Brain microvascular endothelial cell (primary cell): ENCODE data around the gene PAX2.

Source experiments
- DNase-seq: peaks from one replicate; pipeline ENCODE4 v3.0.0-alpha.2; 2020
- H3K27ac ChIP-seq: fragments of 250-450 bp; sonication (Bioruptor Pico); 2 replicates; pipeline ENCODE4 v1.5.1; 2020; ENCODE audit warnings: mild to moderate bottlenecking, moderate library complexity
- H3K27me3 ChIP-seq: fragments of 250-450 bp; sonication (Bioruptor Pico); replicated peaks from 2 replicates; pipeline ENCODE4 v1.5.1; 2020; ENCODE audit warnings: mild to moderate bottlenecking
- H3K36me3 ChIP-seq: fragments of 250-450 bp; sonication (Bioruptor Pico); replicated peaks from 2 replicates; pipeline ENCODE4 v1.5.1; 2020; ENCODE audit warnings: mild to moderate bottlenecking
- H3K4me3 ChIP-seq: 2 replicates; pipeline ENCODE4 v1.5.1; 2011; ENCODE audit warnings: low read depth, mild to moderate bottlenecking, control low read depth, low read length, moderate library complexity
- in situ Hi-C: cut with HindIII; loops from 2 replicates; pipeline ENCODE4 v1.10.0; 2017; ENCODE audit warnings: low sequenced_read_pairs, low pct_ligation_motif_present
- TF ChIP-seq, protein P1 (sequence below): IDR thresholded peaks from 2 replicates; pipeline ENCODE4 v1.5.1; 2011; ENCODE audit warnings: low read depth, mild to moderate bottlenecking, moderate library complexity, low read length, control low read depth, inconsistent platforms; ENCODE audit errors: missing control alignments

PAX2 gene

DNA sequence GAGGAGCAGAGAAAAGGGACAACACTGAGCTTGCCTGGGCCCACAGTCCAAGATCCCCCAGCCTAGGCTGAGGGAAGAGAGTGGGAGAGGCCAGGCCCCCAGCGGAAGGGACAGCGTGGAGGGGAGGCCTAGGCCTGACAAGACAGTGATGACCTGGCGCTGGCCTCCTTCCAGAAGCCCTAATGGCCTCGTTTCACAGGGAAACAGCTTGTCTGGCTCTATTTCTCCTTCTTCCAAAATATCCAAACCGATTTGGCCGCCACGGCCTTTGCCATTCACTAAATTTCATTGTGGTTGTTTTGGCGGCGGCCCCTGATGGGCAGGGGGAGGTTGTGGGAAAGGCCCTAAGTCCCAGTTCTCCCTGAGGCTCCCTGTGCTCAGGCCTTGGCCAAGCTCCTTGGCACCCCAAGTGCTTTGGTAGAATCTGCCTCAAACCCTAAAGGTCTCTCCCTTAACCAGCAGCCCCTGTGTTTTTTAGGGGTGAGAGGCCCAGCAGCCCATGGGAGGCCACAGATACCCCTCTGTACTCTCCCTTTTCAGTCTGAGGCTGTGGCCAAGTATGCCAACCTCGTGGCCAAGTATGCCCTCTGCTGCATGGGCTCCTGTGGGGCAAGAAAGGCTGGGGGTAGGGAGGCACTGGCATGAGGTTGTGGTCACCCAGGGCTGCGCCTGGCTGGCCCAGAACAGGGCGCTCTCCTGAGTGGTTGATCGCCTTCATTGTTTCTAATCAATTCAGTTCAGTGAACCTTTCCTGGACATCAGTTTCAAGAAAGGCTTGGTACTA is 37.3 kb downstream of the PAX2 start:
- Histone ChIP-seq H3K27me3 (peaks cover 8% of the 10 kb centered on the region), H3K27ac (no peak overlapping the region), H3K36me3 (no peaks in the 10 kb centered on the region), H3K4me3 (no peak overlapping the region)
- TF ChIP-seq, protein P1, sequence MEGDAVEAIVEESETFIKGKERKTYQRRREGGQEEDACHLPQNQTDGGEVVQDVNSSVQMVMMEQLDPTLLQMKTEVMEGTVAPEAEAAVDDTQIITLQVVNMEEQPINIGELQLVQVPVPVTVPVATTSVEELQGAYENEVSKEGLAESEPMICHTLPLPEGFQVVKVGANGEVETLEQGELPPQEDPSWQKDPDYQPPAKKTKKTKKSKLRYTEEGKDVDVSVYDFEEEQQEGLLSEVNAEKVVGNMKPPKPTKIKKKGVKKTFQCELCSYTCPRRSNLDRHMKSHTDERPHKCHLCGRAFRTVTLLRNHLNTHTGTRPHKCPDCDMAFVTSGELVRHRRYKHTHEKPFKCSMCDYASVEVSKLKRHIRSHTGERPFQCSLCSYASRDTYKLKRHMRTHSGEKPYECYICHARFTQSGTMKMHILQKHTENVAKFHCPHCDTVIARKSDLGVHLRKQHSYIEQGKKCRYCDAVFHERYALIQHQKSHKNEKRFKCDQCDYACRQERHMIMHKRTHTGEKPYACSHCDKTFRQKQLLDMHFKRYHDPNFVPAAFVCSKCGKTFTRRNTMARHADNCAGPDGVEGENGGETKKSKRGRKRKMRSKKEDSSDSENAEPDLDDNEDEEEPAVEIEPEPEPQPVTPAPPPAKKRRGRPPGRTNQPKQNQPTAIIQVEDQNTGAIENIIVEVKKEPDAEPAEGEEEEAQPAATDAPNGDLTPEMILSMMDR = no peak
- no peak for DNase-seq
- in situ Hi-C loops = no loop called here

DNA sequence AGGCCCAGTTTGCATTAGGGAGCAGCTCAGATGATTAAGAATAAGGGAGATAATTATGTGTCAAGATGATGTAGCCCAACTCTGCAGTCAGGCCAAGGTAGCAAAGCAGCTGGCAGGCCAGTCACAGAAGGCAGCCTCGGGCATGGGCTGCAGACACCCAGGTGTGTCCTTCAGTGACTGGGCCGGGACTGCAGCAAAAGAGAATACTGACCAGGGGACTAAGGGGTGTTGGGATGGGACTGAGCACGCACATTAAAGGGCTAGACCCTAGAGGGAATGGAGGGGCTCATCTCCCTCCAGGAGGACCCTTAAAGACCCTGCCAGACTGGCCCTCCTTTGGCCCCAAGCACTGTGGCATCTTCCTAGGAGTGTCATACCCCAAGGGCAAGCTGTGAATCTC is 38.7 kb downstream of the PAX2 start:
- TF ChIP-seq, protein P1 = no peak
- no peak overlapping the region for H3K27ac ChIP-seq
- peaks cover 15% of the 10 kb centered on the region for H3K27me3 ChIP-seq
- H3K36me3 ChIP-seq = no peaks in the 10 kb centered on the region
- no peak for DNase-seq
- no peak overlapping the region for H3K4me3 ChIP-seq
- in situ Hi-C loops = no loop called here

DNA sequence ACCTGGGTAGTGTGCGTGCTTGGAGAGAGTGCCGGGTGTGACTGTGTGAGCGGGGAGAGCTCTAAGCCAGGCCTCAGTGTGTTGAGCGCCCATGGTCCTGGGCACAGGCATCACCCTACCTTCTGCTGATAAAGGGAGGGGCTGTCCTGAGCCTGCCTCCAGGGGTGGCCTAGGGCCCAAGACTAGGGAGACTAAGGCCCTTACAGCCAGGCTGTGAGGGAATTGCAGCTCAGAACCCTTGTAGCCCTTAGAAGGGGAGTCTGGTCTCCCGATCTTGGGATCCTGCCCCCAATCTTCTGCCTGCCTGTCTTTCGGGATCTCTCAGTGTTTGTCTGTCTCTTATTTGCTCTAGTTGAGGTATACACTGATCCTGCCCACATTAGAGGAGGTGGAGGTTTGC is 41.2 kb downstream of the PAX2 start:
- no peaks in the 10 kb centered on the region for H3K36me3 ChIP-seq
- no peak overlapping the region for H3K4me3 ChIP-seq
- H3K27ac ChIP-seq = no peak overlapping the region
- H3K27me3 ChIP-seq = peaks cover 19% of the 10 kb centered on the region
- TF ChIP-seq, protein P1 = no peak
- no peak for DNase-seq
- in situ Hi-C loops = no loop called here

DNA sequence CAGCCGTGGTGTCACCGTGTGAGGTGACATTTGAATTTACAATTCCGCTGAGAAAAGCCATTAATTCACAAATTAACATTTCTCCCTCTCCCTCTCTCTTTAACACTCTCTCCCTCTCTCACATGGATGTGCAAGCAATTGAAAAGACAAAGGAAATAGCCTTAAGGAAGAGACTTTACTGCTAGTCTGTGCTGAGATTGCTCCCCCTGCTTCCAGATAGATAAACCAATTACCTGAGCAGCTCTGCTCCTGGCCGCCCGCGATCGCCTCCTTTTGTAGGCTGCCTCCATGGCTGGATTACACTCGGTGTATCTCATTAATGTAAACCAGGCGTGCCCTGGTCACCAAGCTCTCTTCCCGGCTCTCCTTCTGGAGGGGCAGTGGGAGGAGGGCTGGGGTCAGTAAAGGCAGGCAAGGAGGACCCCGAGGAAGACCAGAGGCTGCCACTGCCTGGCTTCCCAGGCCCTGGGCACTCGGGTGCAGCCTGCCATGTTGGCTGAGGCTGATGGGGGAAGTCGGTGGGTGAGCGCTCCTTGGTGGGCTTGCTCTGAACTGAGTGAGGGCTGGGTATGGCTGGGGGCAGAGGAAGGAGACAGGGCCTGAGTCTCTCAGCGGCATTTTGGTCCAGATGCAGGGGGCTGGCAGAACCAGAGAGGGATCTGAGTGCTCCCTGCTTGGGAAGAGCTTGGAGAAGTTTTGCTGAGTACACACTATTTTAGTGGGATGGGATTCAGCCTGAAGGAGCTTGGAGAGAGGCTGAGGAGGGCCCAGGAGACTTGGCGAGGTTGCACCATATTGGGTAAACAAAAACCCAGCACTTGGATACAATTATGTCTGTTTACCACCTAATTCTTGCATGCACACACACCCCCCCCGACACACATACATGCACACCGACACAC is 42.9 kb downstream of the PAX2 start:
- Histone ChIP-seq H3K4me3 (no peak overlapping the region), H3K27ac (no peak overlapping the region), H3K36me3 (no peaks in the 10 kb centered on the region), H3K27me3 (peaks cover 20% of the 10 kb centered on the region)
- DNase-seq = no peak
- in situ Hi-C loops = no loop called here
- TF ChIP-seq, protein P1 = no peak

DNA sequence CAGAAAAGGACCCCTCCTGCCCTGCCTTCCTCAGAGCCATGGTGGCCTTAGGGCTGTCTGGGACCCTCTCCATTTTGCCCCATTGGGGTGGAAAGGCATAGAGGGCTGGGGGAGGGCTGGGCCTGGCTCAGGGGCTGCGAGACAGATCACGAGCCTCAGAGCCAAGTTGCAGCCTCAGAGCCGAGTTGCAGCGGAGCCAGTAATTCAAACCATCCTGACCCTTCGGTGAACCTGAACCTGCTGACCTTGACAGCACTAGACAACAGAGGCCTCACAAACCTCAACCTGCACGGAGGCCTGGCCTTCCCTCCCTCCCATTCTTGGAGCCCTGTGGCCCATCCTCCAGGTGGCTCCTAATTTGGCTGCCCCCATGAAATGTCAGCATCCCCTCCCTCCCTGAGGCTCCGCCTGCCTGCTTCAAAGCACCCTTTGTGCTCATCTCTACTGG is 45.4 kb downstream of the PAX2 start:
- Histone ChIP-seq H3K27ac (no peak overlapping the region), H3K4me3 (no peak overlapping the region), H3K36me3 (no peaks in the 10 kb centered on the region), H3K27me3 (peaks cover 20% of the 10 kb centered on the region)
- TF ChIP-seq, protein P1 = no peak
- in situ Hi-C loops = no loop called here
- DNase-seq = no peak
